OCI-LY3 (cell line): Measurements from ENCODE around the gene CHMP6.

Source experiments
- EZH2phosphoT487 ChIP-seq: fragments of 200-600 bp; shearing (Covaris generic); IDR thresholded peaks from 2 replicates; pipeline ENCODE4 v1.6.1; 2018; ENCODE audit warnings: antibody characterized with exemption, mixed run types, low read depth
- TF ChIP-seq, protein P1 (sequence below): fragments of 200-600, 300-600 bp; sonication (generic); IDR thresholded peaks from 2 replicates; pipeline ENCODE4 v1.5.1; 2014; ENCODE audit warnings: antibody characterized with exemption, low read length, low read depth

DNA sequence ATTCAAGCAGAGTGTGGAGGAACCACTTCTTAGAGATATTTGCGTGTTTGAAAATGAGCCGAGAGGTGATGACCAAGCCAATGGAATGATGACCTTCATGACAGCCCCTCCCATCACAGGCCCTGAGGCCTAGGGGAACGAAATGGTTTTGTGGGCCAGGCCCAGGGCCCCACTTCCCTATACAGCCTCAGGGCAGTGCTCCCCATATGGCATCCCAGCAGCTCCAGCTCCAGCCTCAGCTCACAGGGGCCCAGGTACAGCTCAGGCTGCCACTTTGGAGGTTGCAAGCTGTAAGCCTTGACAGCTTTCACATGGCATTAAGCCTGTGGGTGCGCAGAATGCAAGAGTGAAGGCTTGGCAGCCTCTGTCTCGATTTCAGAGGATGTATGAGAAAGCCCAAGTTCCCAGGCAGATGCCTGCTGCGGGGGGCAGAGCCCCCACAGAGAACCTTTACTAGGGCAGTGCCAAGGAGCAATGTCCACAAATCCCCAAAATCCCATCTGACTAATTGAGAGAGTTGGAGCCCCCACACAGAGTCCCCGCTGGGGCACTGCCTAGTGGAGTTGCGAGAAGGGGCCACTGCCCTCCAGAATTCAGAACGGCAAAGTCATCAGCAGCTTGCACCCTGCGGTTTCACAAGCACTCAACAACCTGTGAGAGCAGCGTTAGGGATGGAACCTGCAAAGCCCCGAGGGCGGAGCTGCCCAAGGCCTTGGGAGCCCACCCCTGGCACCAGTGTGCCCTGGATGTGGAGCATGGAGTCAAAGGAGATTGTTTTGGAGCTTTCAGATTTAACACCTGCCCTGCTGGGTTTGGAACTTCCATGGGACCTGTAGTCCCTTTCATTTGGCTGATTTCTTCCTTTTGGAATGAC is 21.2 kb downstream of the CHMP6 start:
- TF ChIP-seq, protein P1, sequence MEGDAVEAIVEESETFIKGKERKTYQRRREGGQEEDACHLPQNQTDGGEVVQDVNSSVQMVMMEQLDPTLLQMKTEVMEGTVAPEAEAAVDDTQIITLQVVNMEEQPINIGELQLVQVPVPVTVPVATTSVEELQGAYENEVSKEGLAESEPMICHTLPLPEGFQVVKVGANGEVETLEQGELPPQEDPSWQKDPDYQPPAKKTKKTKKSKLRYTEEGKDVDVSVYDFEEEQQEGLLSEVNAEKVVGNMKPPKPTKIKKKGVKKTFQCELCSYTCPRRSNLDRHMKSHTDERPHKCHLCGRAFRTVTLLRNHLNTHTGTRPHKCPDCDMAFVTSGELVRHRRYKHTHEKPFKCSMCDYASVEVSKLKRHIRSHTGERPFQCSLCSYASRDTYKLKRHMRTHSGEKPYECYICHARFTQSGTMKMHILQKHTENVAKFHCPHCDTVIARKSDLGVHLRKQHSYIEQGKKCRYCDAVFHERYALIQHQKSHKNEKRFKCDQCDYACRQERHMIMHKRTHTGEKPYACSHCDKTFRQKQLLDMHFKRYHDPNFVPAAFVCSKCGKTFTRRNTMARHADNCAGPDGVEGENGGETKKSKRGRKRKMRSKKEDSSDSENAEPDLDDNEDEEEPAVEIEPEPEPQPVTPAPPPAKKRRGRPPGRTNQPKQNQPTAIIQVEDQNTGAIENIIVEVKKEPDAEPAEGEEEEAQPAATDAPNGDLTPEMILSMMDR = no peak
- TF ChIP-seq EZH2phosphoT487 = no peak
